Right atrium auricular region (tissue), 2 donors: ENCODE results near the gene MYCBP2. TPM values are rescaled to one million over a fixed set of nuclear protein-coding genes. Genes with fewer than 3 reads are reported as not detected.

ENCODE experiments used
- DNase-seq: peaks from one replicate; pipeline ENCODE4 v3.0.0-alpha.2; 2019; ENCODE audit warnings: low spot score
- H3K27ac ChIP-seq, 2 donors: fragments of 200-600 bp; sonication (generic); 1 replicate in 1 of 2; 2 replicates in 1 of 2; pipeline ENCODE4 v1.5.1; 2016 to 2019
- H3K27me3 ChIP-seq, 2 donors: fragments of 200-600 bp; sonication (generic); one replicate each; pipeline versions ENCODE4 v1.5.1 to v1.6.0; 2017 to 2019
- H3K36me3 ChIP-seq: fragments of 200-600 bp; sonication (generic); one replicate; pipeline ENCODE4 v1.5.1; 2016
- H3K4me1 ChIP-seq, 2 donors: fragments of 200-600 bp; sonication (generic); one replicate each; pipeline versions ENCODE4 v1.5.1 to v1.6.0; 2017 to 2019
- H3K4me3 ChIP-seq, 2 donors: fragments of 200-600 bp; sonication (generic); 1 replicate in 1 of 2; 2 replicates in 1 of 2; pipeline ENCODE4 v1.5.1; 2017 to 2019; ENCODE audit warnings: mild to moderate bottlenecking in 1 of 2, moderate library complexity in 1 of 2
- H3K9me3 ChIP-seq, 2 donors: fragments of 200-600 bp; sonication (generic); one replicate each; pipeline ENCODE4 v1.5.1; 2019
- total RNA-seq, 2 donors: library from RNA; depleted of rRNA; stranded (reverse); fragments of >200 nt; gene quantifications; one replicate each; pipeline ENCODE4 v1.1.0, GENCODE V29; 2016
- TF ChIP-seq, protein P1 (sequence below), 2 donors: fragments of 200-600 bp; sonication (generic); IDR thresholded peaks; one replicate each; pipeline ENCODE4 v1.5.1; 2019; ENCODE audit warnings: antibody characterized with exemption in 2 of 2

MYCBP2 gene
- total RNA-seq, 2 donors from 2014 or later = 78.6 to 91.2 TPM

GRCh38 chr13:77180011-77180410, 146.9 kb downstream of the MYCBP2 start:
- H3K27ac ChIP-seq = no peak overlapping the region
- no peaks in the 10 kb centered on the region for H3K27me3 ChIP-seq
- no peaks in the 10 kb centered on the region for H3K9me3 ChIP-seq
- no peak overlapping the region for H3K4me3 ChIP-seq
- peaks cover 59% of the 10 kb centered on the region for H3K36me3 ChIP-seq
- no peak for DNase-seq
- TF ChIP-seq, protein P1, sequence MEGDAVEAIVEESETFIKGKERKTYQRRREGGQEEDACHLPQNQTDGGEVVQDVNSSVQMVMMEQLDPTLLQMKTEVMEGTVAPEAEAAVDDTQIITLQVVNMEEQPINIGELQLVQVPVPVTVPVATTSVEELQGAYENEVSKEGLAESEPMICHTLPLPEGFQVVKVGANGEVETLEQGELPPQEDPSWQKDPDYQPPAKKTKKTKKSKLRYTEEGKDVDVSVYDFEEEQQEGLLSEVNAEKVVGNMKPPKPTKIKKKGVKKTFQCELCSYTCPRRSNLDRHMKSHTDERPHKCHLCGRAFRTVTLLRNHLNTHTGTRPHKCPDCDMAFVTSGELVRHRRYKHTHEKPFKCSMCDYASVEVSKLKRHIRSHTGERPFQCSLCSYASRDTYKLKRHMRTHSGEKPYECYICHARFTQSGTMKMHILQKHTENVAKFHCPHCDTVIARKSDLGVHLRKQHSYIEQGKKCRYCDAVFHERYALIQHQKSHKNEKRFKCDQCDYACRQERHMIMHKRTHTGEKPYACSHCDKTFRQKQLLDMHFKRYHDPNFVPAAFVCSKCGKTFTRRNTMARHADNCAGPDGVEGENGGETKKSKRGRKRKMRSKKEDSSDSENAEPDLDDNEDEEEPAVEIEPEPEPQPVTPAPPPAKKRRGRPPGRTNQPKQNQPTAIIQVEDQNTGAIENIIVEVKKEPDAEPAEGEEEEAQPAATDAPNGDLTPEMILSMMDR (IDR thresholded peaks at IDR 0.05) = no peak
- H3K4me1 ChIP-seq = no peaks in the 10 kb centered on the region

DNA sequence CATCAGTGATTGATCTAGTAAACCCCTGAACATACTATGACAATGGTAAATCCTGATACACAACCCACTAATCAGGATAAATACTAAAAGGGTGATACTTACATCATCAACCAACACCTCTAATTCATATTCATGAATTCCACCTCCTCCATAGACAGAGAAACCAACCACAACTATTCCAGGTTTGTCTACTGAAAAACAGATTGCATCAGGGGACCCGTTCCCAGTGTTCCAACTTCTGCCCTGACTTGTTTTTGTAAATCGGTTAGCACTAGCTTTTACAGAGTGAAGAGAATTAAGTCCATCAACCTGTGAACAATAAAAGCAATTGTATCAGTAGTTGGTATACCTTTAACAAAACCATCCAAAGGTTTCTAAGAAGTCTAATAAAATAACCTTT, 149.2 kb downstream of the MYCBP2 start:
- no peaks in the 10 kb centered on the region for H3K4me1 ChIP-seq
- H3K9me3 ChIP-seq = no peaks in the 10 kb centered on the region
- H3K36me3 ChIP-seq = peaks cover 68% of the 10 kb centered on the region
- no peak overlapping the region for H3K4me3 ChIP-seq
- DNase-seq = no peak
- H3K27ac ChIP-seq = no peak overlapping the region
- no peaks in the 10 kb centered on the region for H3K27me3 ChIP-seq
- TF ChIP-seq, protein P1 (IDR thresholded peaks at IDR 0.05) = no peak

- DNase-seq = no peak
- Histone ChIP-seq H3K27me3 (no peaks in the 10 kb centered on the region), H3K9me3 (no peaks in the 10 kb centered on the region), H3K36me3 (peaks cover 78% of the 10 kb centered on the region), H3K4me3 (no peak overlapping the region), H3K4me1 (no peaks in the 10 kb centered on the region), H3K27ac (no peak overlapping the region)
- TF ChIP-seq, protein P1 (IDR thresholded peaks at IDR 0.05) = no peak
Measured at GRCh38 chr13:77176350-77176749, 150.5 kb downstream of the MYCBP2 start.

- Histone ChIP-seq H3K4me1 (no peaks in the 10 kb centered on the region), H3K27me3 (no peaks in the 10 kb centered on the region), H3K9me3 (no peaks in the 10 kb centered on the region), H3K27ac (no peak overlapping the region), H3K4me3 (no peak overlapping the region), H3K36me3 (peaks cover 76% of the 10 kb centered on the region)
- TF ChIP-seq, protein P1 (IDR thresholded peaks at IDR 0.05) = no peak
- DNase-seq = no peak
Measured at GRCh38 chr13:77172650-77173049, 154.2 kb downstream of the MYCBP2 start.

- DNase-seq = no peak
- Histone ChIP-seq H3K27me3 (no peaks in the 10 kb centered on the region), H3K9me3 (no peaks in the 10 kb centered on the region), H3K36me3 (peaks cover 65% of the 10 kb centered on the region), H3K27ac (no peak overlapping the region), H3K4me1 (no peaks in the 10 kb centered on the region), H3K4me3 (no peak overlapping the region)
- TF ChIP-seq, protein P1 (IDR thresholded peaks at IDR 0.05) = no peak
Measured at GRCh38 chr13:77171451-77171850, 155.4 kb downstream of the MYCBP2 start.

- Histone ChIP-seq H3K4me3 (no peak overlapping the region), H3K4me1 (no peaks in the 10 kb centered on the region), H3K9me3 (no peaks in the 10 kb centered on the region), H3K27ac (no peak overlapping the region), H3K27me3 (no peaks in the 10 kb centered on the region), H3K36me3 (peaks cover 75% of the 10 kb centered on the region)
- TF ChIP-seq, protein P1 (IDR thresholded peaks at IDR 0.05) = no peak
- DNase-seq = no peak
Measured at GRCh38 chr13:77168237-77168636, 158.7 kb downstream of the MYCBP2 start.
